Caco-2 (cell line): ENCODE results near the gene TTLL8. TPM values are rescaled to one million over a fixed set of nuclear protein-coding genes. Genes with fewer than 3 reads are reported as not detected.
A peak's percentile ranks its signal among the peaks of the same experiment; 100 is the strongest.

Experiments used
- BruUV-seq: library from RNA; stranded (reverse); fragments of 400-500 nt; replicated peaks from 2 replicates; lab custom pipeline; 2021; lab: Mats Ljungman, UMichigan
- CTCF ChIA-PET: fragments of 300-600 bp; sonication (Branson Sonifier 250); formaldehyde crosslinking; loops from one replicate; lab custom pipeline; 2022; ENCODE audit warnings: antibody characterized with exemption; lab: Charles Lee
- POLR2A ChIA-PET: fragments of 300-600 bp; sonication (Branson Sonifier 250); formaldehyde crosslinking; loops from one replicate; lab custom pipeline; 2022; ENCODE audit warnings: antibody characterized with exemption; lab: Charles Lee
- DNase-seq, 2 experiments: peaks; one replicate each; pipeline versions ENCODE4 v3.0.0 to v3.0.0-alpha.2; 2020 to 2022
- H3K27me3 ChIP-seq: replicated peaks from 2 replicates; pipeline ENCODE4 v1.6.0; 2011; ENCODE audit warnings: low read length; ENCODE audit not compliant: control insufficient read depth, insufficient read depth
- H3K36me3 ChIP-seq: 2 replicates; pipeline ENCODE4 v1.5.1; 2011; ENCODE audit warnings: low read length; ENCODE audit not compliant: control insufficient read depth, insufficient read depth
- H3K4me1 ChIP-seq: fragments of 250-450 bp; sonication (Bioruptor Pico); 2 replicates; pipeline ENCODE4 v1.5.1; 2020; ENCODE audit warnings: mild to moderate bottlenecking
- H3K4me3 ChIP-seq: 2 replicates; pipeline ENCODE4 v1.5.1; 2011; ENCODE audit warnings: low read depth, mild to moderate bottlenecking, control low read depth, low read length
- H3K9me3 ChIP-seq: fragments of 250-450 bp; sonication (Bioruptor Pico); 2 replicates; pipeline ENCODE4 v1.5.1; 2020; ENCODE audit warnings: mild to moderate bottlenecking, moderate library complexity
- H3K27ac Mint-ChIP-seq: one replicate; pipeline ENCODE4 v1.8.0; 2022; ENCODE audit warnings: mixed read lengths; ENCODE audit not compliant: unreplicated experiment
- H3K27me3 Mint-ChIP-seq: one replicate; pipeline ENCODE4 v1.8.0; 2022; ENCODE audit warnings: mixed read lengths; ENCODE audit not compliant: insufficient read depth, unreplicated experiment
- H3K36me3 Mint-ChIP-seq: one replicate; pipeline ENCODE4 v1.8.0; 2022; ENCODE audit warnings: mild to moderate bottlenecking, mixed read lengths; ENCODE audit not compliant: insufficient read depth, unreplicated experiment
- H3K4me1 Mint-ChIP-seq: one replicate; pipeline ENCODE4 v1.8.0; 2022; ENCODE audit warnings: low read depth, mixed read lengths; ENCODE audit not compliant: unreplicated experiment
- H3K4me3 Mint-ChIP-seq: one replicate; pipeline ENCODE4 v1.8.0; 2022; ENCODE audit warnings: mild to moderate bottlenecking, moderate library complexity, mixed read lengths; ENCODE audit not compliant: unreplicated experiment
- H3K9me3 Mint-ChIP-seq: one replicate; pipeline ENCODE4 v1.8.0; 2022; ENCODE audit warnings: mixed read lengths; ENCODE audit not compliant: unreplicated experiment
- CTCF ChIP-seq, 2 experiments: fragments of 200-600 bp in 1 of 2; IDR thresholded peaks; 1 replicate in 1 of 2; 2 replicates in 1 of 2; pipeline versions ENCODE4 v1.5.1 to v1.8.0; 2011 to 2022; ENCODE audit warnings: antibody characterized with exemption in 1 of 2, control low read depth in 1 of 2, inconsistent platforms in 1 of 2, low read depth in 1 of 2, low read length in 1 of 2, mild to moderate bottlenecking in 1 of 2, moderate library complexity in 1 of 2; ENCODE audit not compliant: insufficient read depth in 1 of 2, severe bottlenecking in 1 of 2, unreplicated experiment in 1 of 2
- intact Hi-C: fragments of 100-400 bp; cut with micrococcal nuclease; formaldehyde crosslinking; loops from one replicate; pipeline ENCODE4 v1.10.0; 2022; ENCODE audit not compliant: unreplicated experiment
- total RNA-seq: library from RNA; stranded (reverse); gene quantifications from 2 replicates; pipeline ENCODE4 v1.2.3, GENCODE V29; 2022

The TTLL8 gene
- total RNA-seq, 1 experiment from 2014 or later, result not detected

- no peaks in the 10 kb centered on the region for H3K9me3 Mint-ChIP-seq
- H3K27ac Mint-ChIP-seq, result no peak overlapping the region
- no peaks in the 10 kb centered on the region for H3K36me3 ChIP-seq
- no peak overlapping the region for H3K4me3 ChIP-seq
- H3K27me3 ChIP-seq, result no peaks in the 10 kb centered on the region
- ChIA-PET POLR2A (no interaction called here), CTCF (interaction anchor here (1.4 kb wide), 1 partner anchor 38 kb away, joined by 4 read pairs; no protein-coding TSS in a partner anchor)
- no peaks in the 10 kb centered on the region for H3K36me3 Mint-ChIP-seq
- peaks cover 6% of the 10 kb centered on the region for H3K4me1 Mint-ChIP-seq
- H3K9me3 ChIP-seq, result no peaks in the 10 kb centered on the region
- DNase-seq, result no peak
- H3K4me3 Mint-ChIP-seq, result no peak overlapping the region
- TF ChIP-seq CTCF (IDR thresholded peaks at IDR 0.05; ENCODE audit: insufficient read depth in 1 of 2, low read depth in 1 of 2, low read length in 1 of 2, severe bottlenecking in 1 of 2, unreplicated experiment in 1 of 2), result no peak
- no TSS peak for BruUV-seq
- no peaks in the 10 kb centered on the region for H3K27me3 Mint-ChIP-seq
- H3K4me1 ChIP-seq, result no peaks in the 10 kb centered on the region
- intact Hi-C loops, result loop anchor here (5.0 kb wide), 1 partner anchor 43 kb away; no protein-coding TSS in a partner anchor
These were observed 46.0 kb upstream of the TTLL8 start for GRCh38 chr22:50104141-50104544.

- ChIA-PET POLR2A (no interaction called here), CTCF (interaction anchor here (0.6 to 1.4 kb wide), 3 partner anchors 12 to 253 kb away, joined by 3 to 6 read pairs (median 4); no protein-coding TSS in a partner anchor)
- H3K9me3 Mint-ChIP-seq, result no peaks in the 10 kb centered on the region
- intact Hi-C loops, result loop anchor here (5.0 kb wide), 1 partner anchor 44 kb away; no protein-coding TSS in a partner anchor
- Histone ChIP-seq H3K36me3 (no peaks in the 10 kb centered on the region), H3K27me3 (no peaks in the 10 kb centered on the region), H3K4me3 (no peak overlapping the region), H3K9me3 (no peaks in the 10 kb centered on the region), H3K4me1 (no peaks in the 10 kb centered on the region)
- no peaks in the 10 kb centered on the region for H3K36me3 Mint-ChIP-seq
- DNase-seq, result peak; percentile 79 to 82
- BruUV-seq, result no TSS peak
- TF ChIP-seq CTCF (IDR thresholded peaks at IDR 0.05; ENCODE audit: insufficient read depth in 1 of 2, low read depth in 1 of 2, low read length in 1 of 2, severe bottlenecking in 1 of 2, unreplicated experiment in 1 of 2), result peak; percentile 28 to 53
- H3K27me3 Mint-ChIP-seq, result no peaks in the 10 kb centered on the region
- H3K27ac Mint-ChIP-seq, result peak overlapping the region; percentile 19
- peaks cover 6% of the 10 kb centered on the region for H3K4me1 Mint-ChIP-seq
- no peak overlapping the region for H3K4me3 Mint-ChIP-seq
These were observed 44.8 kb upstream of the TTLL8 start for GRCh38 chr22:50102946-50103345.

GRCh38 chr22:50101870-50102565, 43.9 kb upstream of the TTLL8 start:
- Mint-ChIP-seq H3K4me3 (no peak overlapping the region), H3K27me3 (no peaks in the 10 kb centered on the region), H3K4me1 (peaks cover 6% of the 10 kb centered on the region), H3K9me3 (no peaks in the 10 kb centered on the region), H3K36me3 (no peaks in the 10 kb centered on the region), H3K27ac (no peak overlapping the region)
- POLR2A ChIA-PET, result no interaction called here
- Histone ChIP-seq H3K4me1 (no peaks in the 10 kb centered on the region), H3K4me3 (no peak overlapping the region), H3K27me3 (no peaks in the 10 kb centered on the region), H3K36me3 (no peaks in the 10 kb centered on the region), H3K9me3 (no peaks in the 10 kb centered on the region)
- CTCF ChIA-PET, result no interaction called here
- BruUV-seq, result no TSS peak
- DNase-seq, result no peak
- intact Hi-C loops, result loop anchor here (5.0 kb wide), 1 partner anchor 45 kb away; no protein-coding TSS in a partner anchor
- TF ChIP-seq CTCF (IDR thresholded peaks at IDR 0.05; ENCODE audit: insufficient read depth in 1 of 2, low read depth in 1 of 2, low read length in 1 of 2, severe bottlenecking in 1 of 2, unreplicated experiment in 1 of 2), result no peak
